GM21447 (cell line): ENCODE data around the gene TRAPPC6A.

ENCODE experiments used
- ATAC-seq: cut with Tn5 transposase; IDR thresholded peaks from one replicate; pipeline ENCODE4 v1.9.1; 2021; ENCODE audit not compliant: unreplicated experiment

TRAPPC6A gene

GRCh38 chr19:45163751-45164460 lies 14.1 kb downstream of the TRAPPC6A start:
- ATAC-seq = peak; percentile 10

- no peak for ATAC-seq
Measured at GRCh38 chr19:45163156-45163555, 14.9 kb downstream of the TRAPPC6A start.

- no peak for ATAC-seq
Measured at GRCh38 chr19:45162608-45163143, 15.4 kb downstream of the TRAPPC6A start.

- no peak for ATAC-seq
Measured at GRCh38 chr19:45161738-45162607, 16.1 kb downstream of the TRAPPC6A start.

- ATAC-seq = no peak
Measured at GRCh38 chr19:45160870-45161737, 16.9 kb downstream of the TRAPPC6A start, which contains the start of gene NKPD1. TSS of gene NKPD1 (minus strand) at chr19:45160982. CDS start at chr19:45160150, 832 bp downstream.

GRCh38 chr19:45159971-45160324 lies 18.1 kb downstream of the TRAPPC6A start:
- no peak for ATAC-seq

- no peak for ATAC-seq
Measured at GRCh38 chr19:45159210-45159970, 18.6 kb downstream of the TRAPPC6A start.

GRCh38 chr19:45158503-45159209 lies 19.4 kb downstream of the TRAPPC6A start:
- ATAC-seq = no peak

- ATAC-seq = no peak
Measured at GRCh38 chr19:45156751-45157150, 21.3 kb downstream of the TRAPPC6A start.

- ATAC-seq = no peak
Measured at GRCh38 chr19:45156011-45156630, 21.9 kb downstream of the TRAPPC6A start.

GRCh38 chr19:45154064-45154827 lies 23.8 kb downstream of the TRAPPC6A start:
- ATAC-seq = no peak

- ATAC-seq = no peak
Measured at GRCh38 chr19:45153339-45154063, 24.5 kb downstream of the TRAPPC6A start.

GRCh38 chr19:45152504-45153338 lies 25.3 kb downstream of the TRAPPC6A start:
- ATAC-seq = no peak

- ATAC-seq = no peak
Measured at GRCh38 chr19:45151821-45152503, 26.1 kb downstream of the TRAPPC6A start.

GRCh38 chr19:45151320-45151719 lies 26.7 kb downstream of the TRAPPC6A start:
- ATAC-seq = no peak

GRCh38 chr19:45150751-45151281 lies 27.2 kb downstream of the TRAPPC6A start:
- no peak for ATAC-seq
